ENCODE results near the gene CRACR2B.
A peak's percentile ranks its signal among the peaks of the same experiment; 100 is the strongest.

The CRACR2B gene

DNA sequence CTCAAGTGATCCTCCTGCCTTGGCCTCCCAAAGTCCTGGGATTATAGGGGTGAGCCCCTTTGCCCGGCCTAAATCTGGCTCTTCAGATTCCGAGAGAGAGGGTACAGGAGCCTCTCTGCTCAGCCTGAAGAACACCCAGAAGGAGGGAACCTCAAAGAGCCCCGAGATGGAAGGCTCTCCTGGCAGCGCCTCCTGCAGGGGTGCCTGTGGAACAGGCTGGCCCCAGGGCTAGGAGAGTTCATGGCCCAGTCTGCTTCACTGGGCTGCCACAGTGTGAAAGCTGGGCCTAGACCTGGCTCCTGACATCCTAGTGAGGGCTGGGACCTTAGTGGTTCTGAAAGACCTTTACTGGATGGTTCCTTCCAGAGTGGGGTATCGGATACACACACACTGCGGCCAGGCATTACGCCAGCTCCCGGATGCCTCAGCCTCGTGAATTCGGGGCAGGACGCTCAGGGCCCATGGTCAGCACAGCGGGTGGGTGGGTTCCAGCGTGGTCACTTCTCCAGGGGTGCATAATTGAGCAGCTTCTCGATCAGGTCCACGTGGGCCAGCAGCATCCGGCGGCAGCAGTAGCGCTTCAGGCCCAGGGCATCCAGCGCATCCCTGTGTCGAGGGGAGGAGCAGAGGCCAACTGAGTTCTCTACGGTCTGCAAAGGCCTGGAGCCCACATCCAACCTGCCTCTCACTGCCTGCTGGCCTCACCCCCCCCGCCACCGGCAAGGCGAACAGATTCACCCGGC lies 12.3 kb downstream of the CRACR2B start:
- no peak for DNase-seq

DNA sequence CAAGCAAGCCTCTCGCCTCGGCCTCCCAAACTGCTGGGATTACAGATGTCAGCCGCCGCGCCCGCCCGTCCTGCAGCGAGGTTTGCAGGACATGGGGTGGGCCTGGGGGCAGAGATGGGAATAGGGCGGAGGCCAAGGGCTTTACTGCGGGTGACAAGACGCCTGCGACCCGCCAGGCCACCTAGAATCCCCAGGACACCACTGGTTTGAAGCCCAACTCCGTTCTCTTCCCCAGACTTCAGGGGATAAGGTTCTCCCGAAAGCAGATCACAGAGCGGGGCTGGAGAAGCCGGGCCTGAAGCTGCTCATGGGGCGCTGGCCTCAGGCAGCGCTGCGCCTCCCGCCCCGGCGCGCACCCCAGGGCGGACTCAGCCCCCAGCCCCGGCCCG lies 14.3 kb downstream of the CRACR2B start:
- DNase-seq = no peak

DNA sequence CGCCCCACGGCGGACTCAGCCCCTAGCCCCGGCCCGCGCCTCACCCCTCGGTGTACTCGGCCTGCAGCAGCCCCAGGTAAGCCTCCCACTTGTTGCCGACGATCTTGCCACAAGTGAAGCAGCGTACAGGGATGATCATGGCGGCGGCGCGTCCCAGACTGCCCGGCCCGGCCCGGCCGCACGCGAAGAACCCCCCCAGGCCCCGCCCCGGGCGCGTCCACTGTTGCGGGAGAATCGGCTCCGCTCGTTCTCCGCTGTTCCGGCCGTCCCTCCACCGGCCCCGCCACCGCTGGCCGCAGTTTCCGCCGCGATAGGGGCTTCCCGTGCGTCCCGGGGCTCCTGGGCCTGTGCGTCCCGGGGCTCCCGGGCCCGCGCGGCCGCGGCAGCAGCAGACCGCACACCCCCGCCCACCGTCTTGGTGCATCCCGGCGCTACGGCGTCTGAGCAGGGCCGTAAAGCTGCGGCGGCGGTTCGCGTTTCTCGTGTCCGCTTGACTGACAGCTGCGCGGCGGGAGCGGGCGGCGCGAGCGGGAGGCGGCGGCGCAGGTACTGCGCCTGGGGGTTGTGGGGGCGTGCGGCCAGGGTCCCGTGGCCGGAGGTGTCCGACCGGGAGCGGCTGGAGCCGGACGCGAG lies 14.8 kb downstream of the CRACR2B start, which contains the start of the genes POLR2L and TSPAN4:
Gene POLR2L, minus strand, starts transcription at position 160 of the 633 bp plus-strand sequence. Its CDS starts 21 bp downstream, at position 139.
Gene TSPAN4, plus strand, starts transcription at position 483 of the 633 bp plus-strand sequence. CDS start 7,453 bp downstream, outside the sequence.
- DNase-seq = peak; percentile 82 to 86 (median 82)

DNA sequence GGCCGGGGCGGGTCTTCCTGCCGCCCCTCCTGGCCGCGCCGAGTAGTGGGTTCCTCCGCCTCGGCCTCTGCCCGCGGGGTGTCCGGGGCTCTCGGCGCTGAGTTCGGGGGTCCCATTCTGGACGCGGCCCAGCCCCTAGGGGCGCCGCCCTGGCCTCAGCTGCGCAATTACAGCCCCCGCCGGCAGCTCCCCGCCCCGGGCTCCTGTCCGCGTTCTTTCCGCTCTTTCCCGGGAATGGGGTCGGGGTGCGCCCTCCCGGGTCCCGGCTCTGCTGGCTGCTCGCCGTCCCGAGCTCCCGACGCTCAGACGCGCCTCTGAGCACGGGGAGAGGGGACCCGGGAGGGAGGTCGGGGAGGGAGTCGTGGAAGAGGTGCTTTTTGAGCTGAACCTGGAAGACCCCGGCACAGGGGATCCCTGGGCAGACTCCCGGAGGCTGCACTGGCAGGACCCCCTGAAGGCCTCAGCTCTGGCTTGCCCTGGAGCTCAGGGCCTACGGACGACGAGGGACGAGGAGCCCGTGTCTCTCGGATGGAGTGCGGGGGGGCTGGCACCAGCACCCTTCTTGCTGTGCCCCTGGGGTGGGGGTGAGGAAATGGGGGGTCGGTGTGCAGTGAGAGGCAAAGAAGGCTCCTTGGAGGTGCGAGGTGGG lies 15.5 kb downstream of the CRACR2B start:
- DNase-seq = no peak

DNA sequence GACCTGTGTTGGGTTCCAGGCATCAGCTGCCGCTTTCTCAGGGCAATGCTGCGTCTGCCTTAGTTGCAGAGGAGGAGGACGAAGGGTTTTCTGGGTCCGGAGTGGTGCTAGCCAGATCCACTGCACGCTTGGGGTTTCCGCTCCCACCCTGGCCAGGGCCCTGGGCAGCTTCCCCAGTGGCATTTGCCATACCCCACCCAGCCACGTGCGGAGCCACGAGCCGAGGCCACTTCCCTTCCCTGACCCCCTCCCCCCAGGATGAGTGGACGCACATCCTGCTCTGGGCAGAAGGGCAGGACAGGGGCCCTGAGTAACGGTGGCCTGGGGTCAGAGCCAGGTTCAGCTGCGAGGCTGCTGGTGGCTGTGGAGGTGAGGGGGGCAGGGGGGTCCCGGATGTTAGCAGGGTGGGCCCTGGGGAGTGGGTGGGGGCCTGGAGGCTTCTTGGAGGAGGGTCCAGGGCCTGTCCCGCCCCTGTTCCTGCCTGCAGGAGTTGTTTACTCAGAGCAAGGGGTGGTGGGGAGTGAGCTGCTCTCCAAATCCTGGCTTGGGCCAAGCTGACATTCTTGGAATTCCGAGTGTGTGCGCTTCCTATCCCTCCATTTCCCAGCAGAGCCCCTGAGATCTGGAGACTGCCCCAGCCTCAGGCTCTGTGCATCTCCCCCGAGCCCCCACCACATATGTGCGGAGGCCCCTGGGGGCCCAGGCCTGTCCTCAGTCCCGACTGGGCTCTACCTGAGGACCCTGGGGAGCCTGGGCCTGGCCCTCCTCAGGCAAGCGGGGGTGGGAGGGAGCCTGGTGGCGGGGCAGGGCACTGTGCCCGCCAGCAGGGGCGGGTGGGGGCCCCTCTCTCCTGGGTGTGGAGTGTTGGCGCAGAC lies 16.3 kb downstream of the CRACR2B start:
- DNase-seq = no peak

DNA sequence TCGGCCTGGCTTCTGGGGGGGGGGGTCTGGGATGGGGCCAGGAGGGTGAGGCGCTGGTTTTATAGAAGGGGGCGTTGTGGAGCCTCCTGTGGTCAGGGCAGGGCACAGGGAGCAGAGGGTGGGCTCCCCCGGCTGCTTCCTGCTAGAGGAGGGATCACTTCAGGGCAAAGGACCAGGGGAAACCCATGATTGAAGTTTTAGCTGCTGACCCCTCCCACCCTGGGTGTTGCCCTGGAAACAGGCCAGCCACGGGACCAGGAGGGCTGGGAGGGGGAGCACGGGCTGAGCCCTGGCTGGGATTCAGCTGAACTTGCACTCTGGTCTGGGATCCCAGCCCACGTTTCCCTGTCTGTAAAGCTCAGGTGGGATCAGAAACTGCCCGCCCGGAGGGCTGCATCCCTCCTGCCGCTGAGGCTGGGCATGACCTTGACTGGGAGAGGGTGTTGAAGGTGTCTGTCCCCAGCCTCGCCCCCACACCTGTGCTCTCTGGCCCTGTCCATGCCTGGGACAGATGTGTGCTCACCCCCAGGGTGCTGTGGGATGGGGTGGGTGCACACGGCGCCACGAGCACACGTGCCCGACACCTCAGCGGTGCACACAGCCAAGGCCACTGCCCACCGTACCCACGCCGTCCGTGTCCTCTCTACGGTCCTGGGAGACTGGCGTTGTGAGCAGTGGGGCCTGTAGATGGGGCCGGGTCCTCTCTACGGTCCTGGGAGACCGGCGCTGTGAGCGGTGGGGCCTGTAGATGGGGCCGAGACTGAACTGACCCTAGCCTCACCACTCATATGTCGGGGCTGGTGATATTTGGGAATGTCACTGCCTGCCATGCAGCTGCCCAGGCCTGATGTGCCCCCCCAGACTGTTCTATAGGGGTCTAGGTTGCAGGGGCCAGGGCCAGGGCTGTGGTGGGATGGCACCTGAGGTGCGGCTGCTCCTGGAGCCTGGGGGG lies 17.2 kb downstream of the CRACR2B start:
- no peak for DNase-seq

DNA sequence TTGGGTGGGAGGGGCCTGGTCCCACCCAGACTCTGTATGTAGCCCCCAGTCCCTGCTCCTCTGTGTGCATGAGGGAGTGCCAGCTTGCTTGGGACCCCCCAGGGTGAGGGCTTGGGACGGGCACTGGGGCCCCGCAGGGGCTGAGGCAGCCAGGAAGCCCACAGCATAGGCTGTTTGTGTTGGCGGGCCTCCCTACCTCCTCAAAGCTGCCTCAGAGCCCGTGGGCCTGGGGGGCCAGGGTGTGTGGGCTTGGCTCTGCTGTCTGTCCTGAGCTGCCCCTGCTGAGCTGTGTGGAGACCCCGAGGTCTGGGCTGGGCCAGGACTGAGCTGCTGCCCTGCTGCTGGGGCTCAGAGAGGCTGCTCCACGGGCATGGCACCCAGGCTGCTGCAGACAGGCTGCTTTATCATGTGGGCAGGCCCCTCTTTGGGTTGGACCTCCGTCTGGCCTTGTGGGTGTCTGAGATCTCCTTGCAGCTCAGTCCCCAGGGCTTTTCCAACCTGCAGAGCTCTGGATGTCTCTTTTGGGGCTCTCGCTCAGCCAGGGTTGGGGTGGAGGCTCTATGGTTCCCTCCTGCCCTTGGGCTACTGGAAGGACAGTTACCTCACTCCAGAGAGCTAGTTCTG lies 18.3 kb downstream of the CRACR2B start:
- DNase-seq = no peak

DNA sequence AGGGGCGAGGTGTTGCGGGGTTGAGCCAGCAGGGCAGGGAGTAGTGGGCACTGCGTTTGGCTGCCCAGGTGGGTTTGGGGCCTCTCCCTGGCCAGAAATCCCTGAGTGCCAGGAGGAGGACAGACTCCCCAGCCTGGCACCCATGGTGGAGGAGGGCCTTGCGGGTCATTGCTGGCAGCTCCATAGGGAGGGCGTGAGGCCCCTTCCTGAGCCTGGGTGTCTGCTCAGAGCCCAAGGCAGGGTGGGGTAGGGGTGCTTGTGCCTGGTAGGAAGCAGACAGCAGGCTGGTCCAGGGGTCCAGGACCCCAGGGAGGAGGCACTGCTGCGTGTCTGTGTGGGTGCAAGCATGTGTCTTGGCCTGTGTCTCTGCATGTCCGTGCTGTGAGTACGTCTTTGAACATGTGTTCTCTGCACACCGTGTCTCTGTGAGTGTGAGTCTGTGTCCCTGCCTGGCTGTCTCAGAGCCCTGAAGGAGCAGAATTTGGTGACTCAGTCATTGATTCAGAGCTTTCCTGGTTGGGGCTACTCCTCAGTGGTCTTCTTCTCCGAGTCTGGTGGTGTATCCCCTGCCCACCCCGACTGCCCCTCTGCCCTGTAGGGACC lies 18.9 kb downstream of the CRACR2B start:
- DNase-seq = no peak

DNA sequence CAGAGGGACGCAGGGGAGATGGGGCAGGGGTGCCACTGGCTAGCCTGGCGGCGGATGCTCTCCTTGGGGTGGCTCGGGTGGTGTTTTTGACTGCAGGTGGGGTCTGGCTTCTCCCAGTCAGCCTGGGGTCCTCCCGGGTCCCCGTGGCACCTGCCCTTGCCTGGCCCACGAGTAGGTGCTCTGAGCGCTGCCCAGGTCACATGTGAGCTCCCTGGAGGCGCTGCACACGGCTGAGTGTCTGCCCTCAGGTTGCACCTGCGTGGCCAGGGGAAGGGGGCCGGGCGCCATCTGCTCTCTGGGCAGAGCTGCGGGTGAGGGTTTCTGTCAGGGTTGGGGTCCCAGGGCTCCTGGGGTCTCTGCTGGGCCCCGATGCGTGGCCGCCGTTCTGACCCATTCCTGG lies 20.2 kb downstream of the CRACR2B start:
- no peak for DNase-seq

DNA sequence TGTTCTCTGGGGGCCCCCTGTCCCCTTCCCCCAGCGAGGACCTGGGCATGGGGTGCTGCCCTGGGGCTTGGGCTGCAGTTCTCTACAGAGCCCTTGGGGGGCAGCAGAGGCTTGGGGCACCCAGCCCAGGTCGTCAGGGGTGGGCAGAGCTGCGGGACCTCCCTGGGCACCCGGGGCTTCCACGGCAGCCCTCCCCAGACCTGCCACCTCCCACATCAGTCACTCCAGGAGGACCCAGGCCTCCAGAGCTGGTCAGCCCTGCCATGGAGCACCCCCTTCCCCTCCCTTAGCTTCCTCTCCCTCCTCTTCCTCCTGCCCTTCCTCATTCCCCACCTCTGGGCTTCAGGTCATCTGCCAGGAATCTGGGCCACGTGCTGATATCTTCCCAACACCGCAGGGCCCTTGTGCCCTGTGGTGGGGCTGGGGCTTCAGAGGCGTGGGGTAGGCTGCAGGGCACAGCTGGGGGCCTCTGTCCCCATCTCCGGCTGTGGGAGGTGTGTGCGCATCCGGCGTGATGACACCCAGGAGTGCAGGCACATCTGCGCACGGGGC lies 20.7 kb downstream of the CRACR2B start:
- DNase-seq = peak in 3 of 4 experiments; percentile 45 to 48 (median 47)

DNA sequence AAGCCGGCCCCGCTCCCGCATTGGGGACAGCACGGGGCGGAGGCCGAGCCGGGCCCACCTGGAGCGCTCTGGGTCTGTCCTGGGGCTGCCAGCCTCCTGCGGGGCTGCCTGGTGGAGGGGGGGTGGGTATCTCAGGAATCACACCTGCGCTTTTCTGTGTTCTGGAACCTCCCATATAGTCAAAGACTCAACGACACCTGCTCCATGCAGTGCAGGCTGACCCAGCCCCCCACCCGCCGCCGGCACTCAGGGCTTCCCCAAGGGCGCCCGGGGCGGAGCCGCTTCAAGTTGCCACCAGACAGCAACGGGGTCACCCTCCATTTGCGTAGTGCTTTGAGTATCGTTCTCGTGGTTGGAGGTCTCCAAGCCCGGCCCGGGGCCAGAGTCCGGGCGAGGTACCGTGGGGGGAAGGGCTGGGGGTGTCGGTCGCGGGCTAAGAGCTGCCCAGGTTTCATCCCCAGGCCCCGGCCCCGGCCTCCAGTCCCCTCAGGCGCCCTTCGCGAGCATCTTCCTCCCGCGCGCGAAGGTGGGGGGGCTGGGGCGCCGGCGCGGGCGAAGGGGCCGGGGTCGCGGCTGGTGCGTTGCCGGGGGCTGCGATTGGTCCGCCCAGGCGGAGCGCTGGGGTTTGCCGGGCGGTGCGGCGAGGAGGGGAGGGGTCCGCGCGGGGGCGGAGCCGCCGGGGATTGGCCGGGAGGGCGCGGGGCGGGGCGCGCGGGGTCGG lies 21.5 kb downstream of the CRACR2B start:
- no peak for DNase-seq

DNA sequence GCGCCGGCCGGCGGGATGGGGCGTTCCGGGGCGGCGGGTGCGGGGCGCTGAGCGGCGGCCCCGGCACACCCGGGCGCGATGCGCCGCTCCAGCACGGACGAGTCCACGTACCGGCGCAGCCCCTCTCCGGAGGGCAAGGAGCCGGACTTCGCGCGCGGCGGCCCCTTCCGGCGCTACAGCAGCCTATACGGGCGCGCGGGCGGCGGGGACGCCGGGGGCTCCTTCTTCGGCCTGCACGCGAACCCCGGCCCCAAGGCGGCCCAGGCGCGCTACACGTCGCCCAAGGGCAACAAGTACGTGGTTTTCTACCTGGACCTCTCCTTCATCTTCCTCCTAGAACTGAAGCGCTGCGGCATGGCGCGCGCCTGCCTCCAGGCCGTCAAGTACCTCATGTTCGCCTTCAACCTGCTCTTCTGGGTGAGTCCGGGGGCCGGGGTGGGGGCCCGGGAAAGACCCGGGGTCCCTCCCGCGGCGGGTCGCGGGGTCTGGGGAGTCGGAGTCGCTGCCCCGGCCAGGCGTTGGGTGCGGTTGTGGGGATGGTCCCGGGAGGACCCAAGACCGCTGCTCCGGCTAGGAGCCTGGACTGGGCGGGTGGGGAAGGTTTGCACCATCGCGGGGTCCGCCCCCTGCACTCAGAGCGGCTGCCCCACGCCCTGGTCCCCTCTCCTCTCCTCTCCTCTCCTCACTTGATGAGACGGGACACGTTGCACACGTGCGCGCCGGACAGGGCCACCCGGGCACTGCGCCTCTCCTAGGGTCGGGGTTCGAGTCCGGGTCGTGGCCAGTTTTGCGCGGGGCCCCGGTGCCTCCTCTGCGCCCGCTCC lies 22.4 kb downstream of the CRACR2B start:
- DNase-seq = no peak

DNA sequence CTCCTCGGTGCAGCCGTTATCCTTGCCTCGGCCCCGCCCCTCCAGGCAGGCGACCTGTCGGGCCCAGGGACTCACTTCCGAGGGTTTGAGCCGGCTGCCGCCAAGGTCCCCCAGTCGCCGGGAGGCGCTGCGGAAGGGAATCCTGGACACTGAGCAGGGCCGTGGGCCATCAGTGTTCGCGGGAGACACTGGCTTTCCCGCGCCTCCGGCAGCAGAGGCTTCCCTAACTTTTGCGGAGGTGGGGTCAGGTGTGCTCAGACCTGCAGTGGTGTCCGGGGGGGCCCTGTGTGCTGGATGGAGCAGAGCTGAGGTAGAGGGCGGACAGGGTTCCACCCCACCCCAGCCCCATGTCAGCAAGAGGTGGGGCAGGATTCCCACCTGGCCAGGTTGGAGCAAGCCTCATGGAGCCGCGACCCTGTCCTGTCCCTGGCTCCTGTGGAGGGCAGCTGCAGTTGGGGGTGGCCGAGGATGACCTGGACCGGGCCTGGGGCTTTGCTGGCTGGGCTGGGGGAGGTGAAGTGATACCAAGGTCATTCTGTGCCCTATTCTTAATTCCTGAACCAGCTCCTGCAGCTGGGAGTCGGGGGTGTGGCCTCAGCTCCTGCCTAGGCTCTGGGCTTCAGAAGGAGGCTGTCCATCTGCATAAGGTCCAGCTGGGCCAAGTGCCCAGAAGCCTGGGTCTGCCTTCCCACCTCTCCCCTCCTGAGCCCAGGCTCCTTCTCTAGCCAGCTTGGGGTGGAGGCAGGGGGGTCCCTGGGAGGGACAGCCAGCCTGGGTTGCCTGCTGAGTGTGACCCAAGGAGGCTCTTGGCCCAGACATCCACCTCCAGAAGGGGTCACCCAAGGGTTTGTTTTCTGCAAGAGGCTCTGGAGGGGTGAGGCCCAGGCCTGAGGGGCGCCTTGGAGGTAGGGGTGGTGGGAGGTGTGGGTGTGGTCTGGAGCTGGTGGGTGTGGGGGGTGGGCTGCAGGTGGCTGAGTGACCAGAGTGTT lies 23.4 kb downstream of the CRACR2B start:
- no peak for DNase-seq

DNA sequence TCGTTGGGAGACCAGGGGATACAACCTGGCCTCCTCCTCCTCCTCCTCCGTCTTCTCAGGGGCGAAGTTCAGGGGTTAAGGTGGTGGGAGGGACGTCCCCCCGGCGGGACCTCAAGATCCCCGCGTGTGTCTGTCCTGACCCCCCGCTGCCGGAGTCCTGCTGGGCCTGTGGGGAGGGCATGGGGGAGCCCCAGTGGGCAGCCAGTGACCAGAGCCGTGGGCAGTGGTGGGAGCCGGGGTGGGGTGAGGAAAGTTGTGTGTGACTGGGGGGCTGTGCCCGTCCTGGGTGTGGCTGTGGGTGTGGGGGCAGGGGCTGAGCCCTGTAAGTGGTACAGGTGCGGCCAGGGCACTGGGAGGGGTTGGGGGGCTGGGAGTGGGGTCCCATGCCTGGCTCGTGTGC lies 25.0 kb downstream of the CRACR2B start:
- DNase-seq = no peak

DNA sequence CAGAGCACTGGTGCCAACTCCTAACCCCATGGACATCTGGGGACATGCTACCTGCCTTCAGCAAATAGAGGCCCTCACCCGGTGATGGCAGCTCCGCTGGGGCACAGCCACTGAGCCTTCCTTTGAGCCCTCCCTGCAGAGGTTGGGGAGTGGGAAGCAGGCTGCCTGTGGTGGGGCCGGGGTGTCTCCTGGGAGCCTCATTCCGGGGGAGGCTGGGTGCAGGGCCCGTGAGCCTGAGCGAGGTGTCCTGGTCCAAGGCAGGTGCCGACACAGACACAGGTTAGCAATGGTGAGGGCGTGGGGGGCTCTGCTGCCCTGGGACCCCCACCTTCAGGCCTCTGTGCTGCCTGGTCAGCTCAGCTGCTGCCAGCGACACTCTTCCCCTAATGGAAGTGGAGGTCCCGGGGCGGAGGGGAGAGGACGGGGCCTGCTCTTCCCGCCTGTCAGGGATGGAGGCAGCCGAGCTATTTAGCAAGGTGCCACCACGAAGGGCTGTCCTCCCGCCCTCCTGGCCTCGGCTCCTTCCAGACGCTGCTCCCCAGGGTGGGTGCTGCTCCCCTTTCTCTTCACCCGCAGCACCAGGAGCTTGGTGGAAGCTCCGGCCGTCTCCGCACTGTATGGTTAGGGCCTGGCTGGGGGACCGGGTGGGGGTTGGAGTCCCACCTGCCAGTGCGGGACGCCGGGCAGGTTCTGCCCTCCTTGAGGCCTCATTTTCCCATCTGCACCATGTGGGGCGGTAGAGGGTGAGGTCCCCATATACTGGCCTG lies 26.1 kb downstream of the CRACR2B start:
- DNase-seq = no peak

DNA sequence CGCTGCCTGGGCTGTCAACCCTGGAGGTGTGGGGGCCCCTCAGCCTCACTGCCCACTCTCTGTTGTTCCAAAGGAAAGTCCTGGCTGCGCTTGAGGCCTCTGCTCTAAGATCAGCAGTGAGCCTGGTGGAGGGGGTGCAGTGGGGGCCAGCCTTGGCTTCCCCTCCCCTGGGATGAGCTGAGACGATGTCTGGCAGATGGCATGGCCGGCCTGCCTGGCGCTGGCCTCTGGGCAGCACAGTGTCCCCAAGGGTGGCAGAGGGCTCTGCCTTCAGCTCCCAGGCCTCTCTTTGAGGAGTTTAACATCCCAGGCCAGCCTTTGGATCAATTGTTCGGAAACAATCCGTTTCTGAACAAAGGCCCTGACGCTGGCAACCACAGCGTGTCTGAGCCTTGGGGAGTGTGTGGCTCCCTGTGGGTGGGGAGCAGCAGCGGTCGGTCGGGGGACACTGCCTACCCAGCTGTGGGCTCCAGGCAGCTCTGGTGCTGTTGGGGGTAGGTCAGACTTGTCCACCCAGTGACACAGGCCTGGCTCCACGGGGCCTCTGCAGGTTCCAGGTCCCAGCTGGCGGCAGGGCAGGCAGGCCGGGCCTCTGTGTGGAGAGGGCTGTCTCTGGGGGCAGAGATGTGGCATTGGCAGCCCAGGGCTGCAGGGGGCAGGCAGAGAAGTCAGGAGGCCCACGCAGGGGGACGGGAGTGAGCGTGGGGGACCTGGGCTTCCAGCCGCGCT lies 27.0 kb downstream of the CRACR2B start:
- DNase-seq = no peak
